NCI-H774 (cell line): ENCODE data around the gene ANKRD29.
"Not testable (repeated sequence)": the region's sequence is repeated elsewhere in the genome, so short reads cannot be mapped to it uniquely, and the experiment has no call there.

ENCODE experiments used
- DNase-seq: peaks from one replicate; lab custom pipeline; 2025; lab: John Stamatoyannopoulos, UW

The ANKRD29 gene

GRCh38 chr18:23645568-23646175 is 17.0 kb downstream of the ANKRD29 start:
- no peak for DNase-seq

GRCh38 chr18:23643815-23644490 is 18.8 kb downstream of the ANKRD29 start:
- DNase-seq = no peak

DNA sequence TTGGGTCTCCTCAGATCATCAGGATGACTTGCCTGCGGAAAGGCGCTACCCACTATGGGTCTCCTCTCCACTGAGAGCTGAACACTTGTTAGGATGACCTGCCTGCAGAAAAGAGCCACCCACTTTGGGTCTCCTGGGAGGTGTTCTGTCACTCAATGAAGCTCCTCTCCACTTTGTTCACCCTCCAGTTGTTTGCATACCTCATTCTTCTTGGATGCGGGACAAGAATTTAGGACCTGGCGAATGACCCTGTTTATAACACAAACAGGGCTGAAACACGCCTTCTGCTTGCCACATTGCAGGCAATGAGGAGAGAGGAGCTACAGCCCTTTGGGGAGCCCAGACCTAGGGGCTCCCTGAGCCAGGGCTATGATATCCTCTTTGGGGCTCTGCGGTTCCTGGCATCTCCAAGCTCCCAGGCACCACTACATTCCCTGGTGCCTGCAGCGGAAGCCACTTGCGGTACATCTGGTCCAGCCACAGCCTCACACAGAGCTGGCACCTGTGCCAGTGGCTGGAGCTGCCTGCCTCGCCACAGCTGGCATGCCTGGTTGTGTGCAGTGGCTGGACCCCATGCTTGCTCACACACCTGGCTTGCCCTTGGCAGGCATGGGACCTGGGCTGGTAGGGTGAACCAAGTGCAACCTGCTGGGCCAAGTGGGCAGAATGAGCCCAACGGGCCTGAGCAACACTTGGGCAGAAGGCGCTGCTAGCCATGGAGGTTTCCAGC is 20.6 kb downstream of the ANKRD29 start:
- no peak for DNase-seq

GRCh38 chr18:23641143-23641720 is 21.5 kb downstream of the ANKRD29 start:
- DNase-seq = no peak

DNA sequence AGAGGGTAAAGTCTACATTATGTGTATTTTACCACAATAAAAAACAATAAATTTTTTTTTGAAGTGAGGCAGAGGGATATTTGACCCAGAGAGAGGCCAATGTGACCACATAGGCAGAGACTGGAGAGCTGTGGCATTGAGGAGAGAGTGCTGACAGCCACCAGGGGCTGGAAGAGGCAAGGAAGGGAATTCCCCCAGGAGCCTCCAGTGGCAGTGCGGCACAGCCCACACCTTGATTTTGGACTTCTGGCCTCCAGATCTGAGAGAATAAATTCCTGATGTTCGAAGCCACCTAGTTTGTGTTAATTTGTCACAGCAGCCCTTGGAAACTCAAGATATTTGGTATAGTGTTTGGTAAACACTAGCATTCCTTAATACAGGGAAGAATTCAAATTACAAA is 22.7 kb downstream of the ANKRD29 start:
- no peak for DNase-seq

GRCh38 chr18:23636433-23636832 is 26.3 kb downstream of the ANKRD29 start:
- not testable (repeated sequence) for DNase-seq

- no peak for DNase-seq
These were observed 26.7 kb downstream of the ANKRD29 start for GRCh38 chr18:23636071-23636399.

DNA sequence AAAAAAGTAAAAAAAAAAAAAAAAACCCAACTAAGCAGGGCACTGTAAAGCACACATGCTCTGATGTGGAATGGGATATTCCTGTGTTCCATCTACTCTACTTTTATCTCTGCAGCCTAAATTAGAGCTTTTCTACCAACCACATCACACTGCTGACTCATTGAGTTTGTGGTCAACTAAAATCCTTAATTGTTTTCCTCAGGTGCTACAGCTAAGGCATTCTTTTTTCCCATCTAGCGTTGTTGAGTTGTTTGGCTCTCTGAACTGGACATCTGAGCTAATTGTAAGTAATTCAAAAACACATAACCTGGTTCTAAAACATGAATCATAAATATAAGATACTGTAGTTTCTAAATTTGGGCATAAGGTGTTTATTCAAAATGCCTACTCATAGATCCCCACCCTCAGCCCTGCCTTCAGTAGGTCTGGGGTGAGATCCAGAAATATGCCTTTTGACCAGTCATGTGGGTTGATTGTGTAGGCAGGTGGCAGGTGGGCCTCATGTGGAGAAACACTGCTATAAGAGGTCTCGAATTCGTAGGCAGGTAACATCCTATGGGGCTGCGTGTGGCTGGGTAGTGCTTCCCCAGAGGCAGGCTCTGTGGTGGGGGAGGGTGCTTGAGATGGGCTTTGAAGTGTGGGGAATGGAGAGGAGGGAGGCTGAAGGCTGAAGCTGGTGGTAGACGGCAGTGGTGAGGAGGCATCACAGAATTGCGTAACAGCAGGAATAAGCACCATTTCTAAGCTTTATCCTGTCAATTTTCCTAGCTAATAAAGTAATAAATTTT is 27.2 kb downstream of the ANKRD29 start:
- no peak for DNase-seq

DNA sequence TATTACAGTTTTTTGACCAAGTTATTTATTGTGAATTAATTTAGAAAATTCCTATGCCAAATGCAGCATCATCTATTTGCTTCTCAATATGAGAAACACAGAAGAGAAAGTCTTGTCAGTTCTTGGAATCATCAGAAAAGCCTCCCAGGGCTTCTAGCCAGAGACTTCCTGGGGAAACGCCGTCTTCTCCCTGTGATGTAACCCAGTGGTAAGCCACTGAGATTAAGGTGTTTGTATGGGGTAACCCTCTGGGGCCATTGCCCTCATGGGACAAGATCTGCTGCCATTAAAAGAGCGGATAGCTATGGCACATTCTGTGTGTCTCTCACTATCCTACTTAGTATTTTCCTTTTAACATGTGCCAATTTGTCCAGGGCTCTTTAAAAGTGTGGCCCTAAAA is 28.0 kb downstream of the ANKRD29 start:
- DNase-seq = no peak

GRCh38 chr18:23632615-23633014 is 30.1 kb downstream of the ANKRD29 start:
- no peak for DNase-seq

DNA sequence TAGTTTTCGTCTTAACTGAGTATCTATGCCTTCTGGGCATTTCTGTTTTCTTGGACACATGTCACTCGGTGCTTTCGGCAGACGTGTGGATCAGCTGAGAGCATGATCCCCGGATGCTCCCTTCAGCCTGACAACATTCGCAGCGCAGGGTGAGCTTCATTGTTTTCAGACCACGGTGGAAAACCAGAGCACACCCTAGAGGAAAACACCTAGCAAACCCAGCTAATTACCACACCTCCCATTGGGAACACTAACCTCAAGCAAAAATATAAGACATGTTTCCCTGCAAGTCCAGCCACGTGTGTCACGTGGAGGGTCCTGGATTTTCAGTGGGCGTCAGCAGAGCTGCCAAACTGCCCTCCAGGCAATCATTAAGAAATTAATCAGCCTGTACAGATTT is 31.0 kb downstream of the ANKRD29 start:
- DNase-seq = no peak

GRCh38 chr18:23631312-23631711 is 31.4 kb downstream of the ANKRD29 start:
- no peak for DNase-seq

- DNase-seq = peak; percentile 71
These were observed 33.2 kb downstream of the ANKRD29 start for GRCh38 chr18:23629444-23629946.

GRCh38 chr18:23627970-23628369 is 34.7 kb downstream of the ANKRD29 start:
- DNase-seq = no peak

GRCh38 chr18:23627321-23627720 is 35.4 kb downstream of the ANKRD29 start:
- DNase-seq = no peak

GRCh38 chr18:23626451-23627279 is 36.0 kb downstream of the ANKRD29 start:
- no peak for DNase-seq

- DNase-seq = no peak
These were observed 39.7 kb downstream of the ANKRD29 start for GRCh38 chr18:23623040-23623439.

- no peak for DNase-seq
These were observed 43.3 kb downstream of the ANKRD29 start for GRCh38 chr18:23619388-23619881.

DNA sequence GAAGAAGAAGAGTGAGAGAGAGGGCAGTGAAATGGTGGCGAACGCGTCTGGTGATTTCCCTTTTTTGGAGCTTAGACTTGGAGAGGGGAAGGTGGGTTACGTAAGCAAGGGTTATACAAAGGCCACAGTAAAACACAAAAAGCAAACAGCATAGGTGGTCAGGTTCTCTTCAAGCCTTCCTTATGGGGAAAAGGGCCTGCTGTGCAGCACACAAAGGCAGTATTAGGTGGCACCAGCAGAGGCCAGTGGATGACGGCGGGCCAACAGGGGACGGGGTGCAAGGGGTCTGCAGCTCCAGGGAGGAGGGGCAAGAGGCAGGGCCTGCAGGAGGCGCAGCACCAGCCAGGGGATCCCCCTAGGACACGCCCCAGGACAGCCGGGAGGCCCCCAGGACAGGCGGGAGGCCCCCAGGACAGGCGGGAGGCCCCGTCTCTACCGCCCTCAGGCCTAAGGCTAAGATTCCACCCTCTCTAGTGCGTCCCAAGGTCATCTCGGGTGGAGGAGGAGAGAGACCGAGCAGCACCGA is 43.8 kb downstream of the ANKRD29 start:
- no peak for DNase-seq

DNA sequence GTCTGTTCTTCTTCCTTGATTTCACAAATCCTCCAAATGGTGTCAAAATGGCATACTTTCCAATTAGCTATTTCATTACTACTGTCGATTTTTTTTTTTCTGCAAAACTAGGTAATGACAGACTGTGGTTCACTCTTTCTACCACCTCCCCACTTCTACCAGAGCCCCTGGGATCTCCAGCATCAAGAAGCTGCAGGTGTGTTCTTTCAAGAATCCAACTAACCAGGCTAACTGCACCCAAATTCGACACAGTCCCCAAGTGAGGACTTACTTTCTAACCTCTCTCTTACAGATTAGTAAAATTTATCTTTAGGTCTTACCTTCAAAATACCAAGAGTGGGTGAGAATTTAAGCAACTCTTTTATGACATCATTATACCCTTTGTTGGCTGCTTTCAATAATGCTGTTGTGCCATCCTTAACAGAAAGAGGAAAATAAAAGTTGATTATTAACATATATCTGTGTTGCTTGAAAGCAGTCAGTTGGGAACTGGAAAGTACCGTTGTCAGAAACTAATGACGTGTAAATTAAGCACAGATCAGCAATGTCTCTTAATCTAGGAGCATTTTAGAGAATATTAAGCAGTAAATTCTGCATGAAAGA is 45.2 kb downstream of the ANKRD29 start:
- no peak for DNase-seq
